ENCODE measurements around the gene MAP3K19. TPM values are rescaled to one million over a fixed set of nuclear protein-coding genes. Genes with fewer than 3 reads are reported as not detected.

The MAP3K19 gene
- total RNA-seq, 1 donor from 2014 or later = 1.1 TPM

- H3K9me3 Mint-ChIP-seq = no peaks in the 10 kb centered on the region
- no peaks in the 10 kb centered on the region for H3K4me1 Mint-ChIP-seq (ENCODE audit: unreplicated experiment)
- H3K27me3 Mint-ChIP-seq = no peaks in the 10 kb centered on the region
- no peak for DNase-seq (ENCODE audit: extremely low spot score, unreplicated experiment)
- H3K27ac Mint-ChIP-seq = no peak overlapping the region
- H3K36me3 Mint-ChIP-seq = peaks cover 37% of the 10 kb centered on the region
- TF ChIP-seq, protein P1, sequence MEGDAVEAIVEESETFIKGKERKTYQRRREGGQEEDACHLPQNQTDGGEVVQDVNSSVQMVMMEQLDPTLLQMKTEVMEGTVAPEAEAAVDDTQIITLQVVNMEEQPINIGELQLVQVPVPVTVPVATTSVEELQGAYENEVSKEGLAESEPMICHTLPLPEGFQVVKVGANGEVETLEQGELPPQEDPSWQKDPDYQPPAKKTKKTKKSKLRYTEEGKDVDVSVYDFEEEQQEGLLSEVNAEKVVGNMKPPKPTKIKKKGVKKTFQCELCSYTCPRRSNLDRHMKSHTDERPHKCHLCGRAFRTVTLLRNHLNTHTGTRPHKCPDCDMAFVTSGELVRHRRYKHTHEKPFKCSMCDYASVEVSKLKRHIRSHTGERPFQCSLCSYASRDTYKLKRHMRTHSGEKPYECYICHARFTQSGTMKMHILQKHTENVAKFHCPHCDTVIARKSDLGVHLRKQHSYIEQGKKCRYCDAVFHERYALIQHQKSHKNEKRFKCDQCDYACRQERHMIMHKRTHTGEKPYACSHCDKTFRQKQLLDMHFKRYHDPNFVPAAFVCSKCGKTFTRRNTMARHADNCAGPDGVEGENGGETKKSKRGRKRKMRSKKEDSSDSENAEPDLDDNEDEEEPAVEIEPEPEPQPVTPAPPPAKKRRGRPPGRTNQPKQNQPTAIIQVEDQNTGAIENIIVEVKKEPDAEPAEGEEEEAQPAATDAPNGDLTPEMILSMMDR (conservative IDR thresholded peaks at IDR 0.05) = no peak
- no peak overlapping the region for H3K4me3 Mint-ChIP-seq
Observed at GRCh38 chr2:135059577-135059976, 12.3 kb upstream of the MAP3K19 start.

DNA sequence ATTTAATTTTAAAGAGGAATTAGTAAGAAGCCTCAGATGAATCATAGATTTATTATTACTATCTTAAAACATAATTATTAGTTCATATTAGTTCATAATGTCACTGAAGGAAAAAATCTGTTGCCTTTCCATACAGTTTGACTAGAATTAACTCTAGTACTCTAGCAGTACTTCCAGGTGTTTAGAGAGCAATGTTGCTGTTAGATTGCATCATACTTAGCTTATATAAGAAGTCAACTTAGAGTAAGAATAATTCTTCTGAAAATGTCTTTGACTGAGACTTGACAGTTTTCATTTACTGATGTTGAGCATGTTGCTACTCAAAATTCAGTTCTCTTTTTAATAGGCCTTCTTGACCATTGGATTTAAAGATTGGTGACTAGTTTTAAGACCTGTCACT lies 9.5 kb upstream of the MAP3K19 start:
- DNase-seq (ENCODE audit: extremely low spot score, unreplicated experiment) = no peak
- H3K36me3 Mint-ChIP-seq = peaks cover 16% of the 10 kb centered on the region
- no peaks in the 10 kb centered on the region for H3K27me3 Mint-ChIP-seq
- H3K9me3 Mint-ChIP-seq = no peaks in the 10 kb centered on the region
- TF ChIP-seq, protein P1 (conservative IDR thresholded peaks at IDR 0.05) = no peak
- peaks cover 19% of the 10 kb centered on the region for H3K4me1 Mint-ChIP-seq (ENCODE audit: unreplicated experiment)
- H3K27ac Mint-ChIP-seq = no peak overlapping the region
- H3K4me3 Mint-ChIP-seq = no peak overlapping the region

DNA sequence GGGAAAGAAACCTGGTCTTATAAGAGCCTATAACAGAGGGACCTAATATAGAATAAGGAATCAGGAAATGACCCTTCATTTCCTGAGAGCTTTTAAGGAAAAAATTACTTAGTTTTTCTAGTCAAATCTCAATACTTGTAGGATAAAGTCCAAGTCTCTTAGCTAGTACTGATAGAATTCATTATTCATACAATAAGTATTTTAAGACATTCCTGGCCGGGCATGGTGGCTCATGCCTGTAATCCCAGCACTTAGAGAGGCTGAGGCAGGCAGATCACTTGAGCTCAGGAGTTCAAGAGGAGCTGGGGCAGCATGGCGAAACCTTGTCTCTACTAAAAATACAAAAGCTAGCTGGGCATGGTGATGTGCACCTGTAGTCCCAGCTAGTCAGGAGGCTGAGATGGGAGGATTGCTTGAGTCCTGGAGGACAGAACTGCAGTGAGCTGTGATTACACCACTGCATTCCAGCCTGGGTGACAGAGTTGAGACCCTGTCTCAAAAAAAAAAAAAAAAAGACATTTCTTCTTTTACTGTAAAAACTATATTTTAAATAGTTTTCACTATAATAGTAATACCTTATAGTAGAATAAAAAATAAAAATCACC lies 8.0 kb upstream of the MAP3K19 start:
- H3K27ac Mint-ChIP-seq = peak overlapping the region; percentile 35
- TF ChIP-seq, protein P1 (conservative IDR thresholded peaks at IDR 0.05) = no peak
- H3K4me3 Mint-ChIP-seq = peak overlapping the region; percentile 34
- DNase-seq (ENCODE audit: extremely low spot score, unreplicated experiment) = no peak
- peaks cover 20% of the 10 kb centered on the region for H3K4me1 Mint-ChIP-seq (ENCODE audit: unreplicated experiment)
- H3K36me3 Mint-ChIP-seq = peaks cover 8% of the 10 kb centered on the region
- no peaks in the 10 kb centered on the region for H3K27me3 Mint-ChIP-seq
- no peaks in the 10 kb centered on the region for H3K9me3 Mint-ChIP-seq

- Mint-ChIP-seq H3K4me1 (ENCODE audit: unreplicated experiment) (peaks cover 20% of the 10 kb centered on the region), H3K36me3 (peaks cover 3% of the 10 kb centered on the region), H3K27me3 (no peaks in the 10 kb centered on the region), H3K27ac (peak overlapping the region; percentile 99), H3K9me3 (no peaks in the 10 kb centered on the region), H3K4me3 (peak overlapping the region; percentile 98)
- TF ChIP-seq, protein P1 (conservative IDR thresholded peaks at IDR 0.05) = no peak
- DNase-seq (ENCODE audit: extremely low spot score, unreplicated experiment) = no peak
Observed at GRCh38 chr2:135052997-135053474, 5.8 kb upstream of the MAP3K19 start.

DNA sequence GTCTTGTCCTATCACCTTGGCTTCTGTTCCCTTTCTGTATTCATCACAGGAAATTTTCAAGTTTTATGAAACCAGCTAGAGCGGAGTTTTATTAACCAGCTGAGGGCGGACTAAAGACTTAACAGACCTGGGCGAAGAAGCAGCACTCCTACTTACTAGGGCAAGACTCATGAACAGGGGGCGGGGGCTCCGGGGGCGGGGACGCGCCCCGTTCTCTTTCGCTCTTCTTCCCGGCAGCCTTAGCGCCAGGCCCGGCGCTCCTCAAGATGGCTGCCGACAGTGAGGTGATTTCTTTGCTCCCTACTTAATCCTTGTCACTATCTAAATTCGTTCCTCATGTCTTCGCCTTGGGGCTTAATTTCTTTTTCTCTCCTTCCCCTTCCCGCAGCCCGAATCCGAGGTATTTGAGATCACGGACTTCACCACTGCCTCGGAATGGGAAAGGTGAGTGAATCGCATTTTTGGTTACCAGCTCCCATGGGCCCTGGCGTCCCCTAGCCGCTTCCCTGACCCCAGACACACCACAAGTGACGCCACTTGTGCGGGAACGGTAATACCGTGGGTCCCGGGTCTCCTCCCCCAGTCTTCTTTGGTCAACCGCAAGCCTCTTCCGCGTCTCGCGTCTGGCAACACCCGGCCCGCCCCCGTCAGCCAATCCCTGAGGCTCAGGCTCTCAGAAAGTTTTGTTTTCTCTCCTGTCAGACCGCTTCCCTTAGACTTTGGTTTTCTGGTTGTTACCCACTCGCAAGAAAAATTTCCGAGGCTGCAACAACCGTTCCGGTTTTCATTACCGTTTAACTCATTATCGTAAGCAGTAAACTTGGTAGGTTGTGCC lies 5.0 kb upstream of the MAP3K19 start, which contains the start of gene RAB3GAP1:
Gene RAB3GAP1 (plus strand): TSS at position 251 of the 835 bp plus-strand sequence. CDS start 16 bp downstream, at position 267.
- peak; percentile 70 for DNase-seq (ENCODE audit: extremely low spot score, unreplicated experiment)
- Mint-ChIP-seq H3K27me3 (no peaks in the 10 kb centered on the region), H3K27ac (peak within 1 kb of the TSS; percentile 99), H3K4me1 (ENCODE audit: unreplicated experiment) (peaks cover 26% of the 10 kb centered on the region), H3K9me3 (no peaks in the 10 kb centered on the region), H3K36me3 (peaks cover 3% of the 10 kb centered on the region), H3K4me3 (peak within 1 kb of the TSS; percentile 98)
- TF ChIP-seq, protein P1 (conservative IDR thresholded peaks at IDR 0.05) = no peak
